IMR-90 (cell line): ENCODE data around the gene PLEKHA8. TPM values are rescaled to one million over a fixed set of nuclear protein-coding genes. Genes with fewer than 3 reads are reported as not detected.

Source experiments
- ATAC-seq: fragments of 200-7000 bp; cut with Tn5 transposase; 2 replicates; pipeline ENCODE4 v1.9.1; 2020; ENCODE audit warnings: low read depth, mild to moderate bottlenecking, moderate library complexity
- BruUV-seq: library from RNA; stranded (reverse); fragments of 400-500 nt; replicated peaks from 2 replicates; lab custom pipeline; 2021; lab: Mats Ljungman, UMichigan
- CTCF ChIA-PET: fragments of 300-600 bp; formaldehyde crosslinking; extraction: SDS; loops from one replicate; lab custom pipeline; 2021; ENCODE audit warnings: antibody characterized with exemption; lab: Yijun Ruan, JAX
- POLR2A ChIA-PET: fragments of 300-600 bp; sonication (Branson Sonifier 250); formaldehyde crosslinking; loops from one replicate; lab custom pipeline; 2022; ENCODE audit warnings: antibody characterized with exemption; ENCODE audit not compliant: unreplicated experiment; lab: Charles Lee
- DNase-seq: peaks from one replicate; pipeline ENCODE4 v3.0.0; 2013
- H2AFZ ChIP-seq: replicated peaks from 2 replicates; pipeline ENCODE3; 2013; ENCODE audit warnings: low read length, mild to moderate bottlenecking; ENCODE audit not compliant: poor library complexity
- H2AK5ac ChIP-seq: 2 replicates; pipeline ENCODE4 v1.6.1; 2013; ENCODE audit warnings: low read depth, low read length, inconsistent platforms
- H2AK9ac ChIP-seq: replicated peaks from 2 replicates; pipeline ENCODE3; 2013; ENCODE audit warnings: mild to moderate bottlenecking, low read depth, low read length, moderate library complexity; ENCODE audit not compliant: poor library complexity
- H2BK120ac ChIP-seq: 2 replicates; pipeline ENCODE4 v1.6.1; 2013; ENCODE audit warnings: low read depth, low read length, inconsistent platforms
- H2BK15ac ChIP-seq: 3 replicates; pipeline ENCODE4 v1.6.1; 2013; ENCODE audit warnings: low read depth, low read length, inconsistent platforms
- H2BK20ac ChIP-seq: 2 replicates; pipeline ENCODE4 v1.6.1; 2013; ENCODE audit warnings: low read depth, mild to moderate bottlenecking, inconsistent platforms, low read length, moderate library complexity
- H2BK5ac ChIP-seq: 2 replicates; pipeline ENCODE4 v1.6.1; 2013; ENCODE audit warnings: mild to moderate bottlenecking, low read depth, low read length, inconsistent platforms; ENCODE audit not compliant: poor library complexity, severe bottlenecking
- H3K14ac ChIP-seq: replicated peaks from 2 replicates; pipeline ENCODE4 v1.6.1; 2013; ENCODE audit warnings: low read depth, low read length, inconsistent platforms
- H3K18ac ChIP-seq: 2 replicates; pipeline ENCODE4 v1.6.1; 2013; ENCODE audit warnings: low read depth, low read length, control low read depth
- H3K23ac ChIP-seq: 2 replicates; pipeline ENCODE4 v1.6.1; 2013; ENCODE audit warnings: low read depth, low read length, inconsistent platforms
- H3K27ac ChIP-seq: 2 replicates; pipeline ENCODE4 v1.5.1; 2013; ENCODE audit warnings: mild to moderate bottlenecking, control low read depth, low read length; ENCODE audit not compliant: insufficient read depth
- H3K27me3 ChIP-seq: 2 replicates; pipeline ENCODE4 v1.6.1; 2013; ENCODE audit warnings: low read length; ENCODE audit not compliant: control insufficient read depth, insufficient read depth
- H3K36me3 ChIP-seq: 2 replicates; pipeline ENCODE4 v1.6.1; 2013; ENCODE audit warnings: low read length, mixed read lengths; ENCODE audit not compliant: control insufficient read depth, insufficient read depth
- H3K4ac ChIP-seq: 2 replicates; pipeline ENCODE4 v1.6.1; 2013; ENCODE audit warnings: low read depth, low read length, inconsistent platforms
- H3K4me1 ChIP-seq: 2 replicates; pipeline ENCODE4 v1.6.1; 2013; ENCODE audit warnings: low read length, mixed read lengths; ENCODE audit not compliant: control insufficient read depth, insufficient read depth
- H3K4me2 ChIP-seq: 2 replicates; pipeline ENCODE4 v1.6.1; 2013; ENCODE audit warnings: low read depth, mild to moderate bottlenecking, control low read depth, low read length, moderate library complexity
- H3K4me3 ChIP-seq: 2 replicates; pipeline ENCODE4 v1.5.1; 2013; ENCODE audit warnings: low read depth, mild to moderate bottlenecking, control low read depth, low read length, moderate library complexity; ENCODE audit not compliant: insufficient read depth
- H3K56ac ChIP-seq: 2 replicates; pipeline ENCODE4 v1.6.1; 2013; ENCODE audit warnings: low read length, inconsistent platforms; ENCODE audit not compliant: insufficient read depth; ENCODE audit errors: extremely low read depth
- H3K79me1 ChIP-seq, 2 experiments: 2 replicates each; pipeline ENCODE4 v1.6.1; 2013; ENCODE audit warnings: low read length in 2 of 2, inconsistent platforms in 1 of 2, low read depth in 1 of 2
- H3K9ac ChIP-seq: 2 replicates; pipeline ENCODE4 v1.6.1; 2013; ENCODE audit warnings: low read depth, low read length, control low read depth
- H3K9me1 ChIP-seq: 2 replicates; pipeline ENCODE4 v1.6.1; 2013; ENCODE audit warnings: low read length, inconsistent platforms; ENCODE audit not compliant: insufficient read depth
- H3K9me3 ChIP-seq: 2 replicates; pipeline ENCODE4 v1.6.1; 2013; ENCODE audit warnings: low read length; ENCODE audit not compliant: control insufficient read depth, insufficient read depth
- H4K20me1 ChIP-seq: 2 replicates; pipeline ENCODE4 v1.6.1; 2013; ENCODE audit warnings: low read length, inconsistent platforms; ENCODE audit not compliant: insufficient read depth
- H4K5ac ChIP-seq: 2 replicates; pipeline ENCODE4 v1.6.1; 2013; ENCODE audit warnings: mild to moderate bottlenecking, low read depth, low read length, control low read depth
- H4K8ac ChIP-seq, 2 experiments: 2 replicates each; pipeline ENCODE4 v1.6.1; 2013; ENCODE audit warnings: low read depth in 2 of 2, low read length in 2 of 2, control low read depth in 1 of 2, inconsistent platforms in 1 of 2
- H4K91ac ChIP-seq: 2 replicates; pipeline ENCODE4 v1.6.1; 2013; ENCODE audit warnings: low read depth, low read length, inconsistent platforms; ENCODE audit not compliant: insufficient read depth
- CEBPB ChIP-seq: IDR thresholded peaks from 2 replicates; pipeline ENCODE4 v1.6.1; 2012; ENCODE audit warnings: low read depth, low read length, improper control_type of control experiment
- CTCF ChIP-seq: conservative IDR thresholded peaks from 2 replicates; pipeline ENCODE4 v1.5.1; 2012; ENCODE audit warnings: mild to moderate bottlenecking, low read depth, low read length, improper control_type of control experiment
- MAFK ChIP-seq: IDR thresholded peaks from 2 replicates; pipeline ENCODE4 v1.6.1; 2012; ENCODE audit warnings: low read depth, low read length, improper control_type of control experiment
- MAZ ChIP-seq: IDR thresholded peaks from 2 replicates; pipeline ENCODE4 v1.6.1; 2012; ENCODE audit warnings: low read depth, mild to moderate bottlenecking, low read length, improper control_type of control experiment, moderate library complexity, borderline replicate concordance
- MXI1 ChIP-seq: IDR thresholded peaks from 2 replicates; pipeline ENCODE4 v1.6.1; 2012; ENCODE audit warnings: low read depth, mild to moderate bottlenecking, low read length, moderate library complexity, borderline replicate concordance
- NFE2L2 ChIP-seq: fragments of 150-350 bp; IDR thresholded peaks from 2 replicates; pipeline ENCODE4 v1.6.1; 2016; ENCODE audit warnings: low read depth, mild to moderate bottlenecking, low read length
- POLR2A ChIP-seq: IDR thresholded peaks from 2 replicates; pipeline ENCODE4 v1.6.1; 2012; ENCODE audit warnings: mild to moderate bottlenecking, low read depth, low read length
- RAD21 ChIP-seq: IDR thresholded peaks from 2 replicates; pipeline ENCODE4 v1.6.1; 2012; ENCODE audit warnings: low read length, improper control_type of control experiment
- WGBS, 2 experiments: methylation state at CpG; one replicate each; pipeline versions ENCODE4 v1.1.5 to v1.1.7; 2013; ENCODE audit warnings: missing lambda C conversion rate in 2 of 2; ENCODE audit not compliant: insufficient read length in 1 of 2; ENCODE audit errors: extremely low coverage in 2 of 2; 5-methylcytosine and 5-hydroxymethylcytosine counted together
- dilution Hi-C: fragments of 300-500 bp; cut with HindIII; formaldehyde crosslinking; loops from one replicate; pipeline ENCODE4 v1.14.3; 2018; ENCODE audit warnings: low sequenced_read_pairs; ENCODE audit not compliant: unreplicated experiment
- in situ Hi-C: fragments of 300-500 bp; cut with MboI; formaldehyde crosslinking; loops from 3 replicates; pipeline ENCODE4 v1.14.3; 2019; ENCODE audit warnings: low sequenced_read_pairs, inconsistent platforms, mixed read lengths
- intact Hi-C: fragments of 100-400 bp; cut with micrococcal nuclease; formaldehyde crosslinking; loops from 2 replicates; pipeline ENCODE4 v1.10.0; 2022
- polyA plus RNA-seq, 3 experiments: library from polyadenylated mRNA; depleted of rRNA; stranded (reverse); fragments of >200 nt; gene quantifications; 2 replicates each; pipeline ENCODE4 v1.2.3, GENCODE V29; 2012; ENCODE audit warnings: low replicate concordance in 1 of 3
- total RNA-seq: library from RNA; depleted of rRNA; stranded (reverse); fragments of >200 nt; gene quantifications from 2 replicates; pipeline ENCODE4 v1.2.3, GENCODE V29; 2012
- TF ChIP-seq, protein P1 (sequence below): fragments of 150-350 bp; IDR thresholded peaks from 2 replicates; pipeline ENCODE4 v1.6.1; 2016; ENCODE audit warnings: low read depth, mild to moderate bottlenecking, low read length, moderate library complexity, borderline replicate concordance

Gene PLEKHA8
- total and polyA plus RNA-seq, 2 of the 4 experiments (the other 2 are of a cell fraction), result 3.6 to 9.7 TPM

- no peak overlapping the region for H2BK15ac ChIP-seq
- H3K18ac ChIP-seq, result no peak overlapping the region
- H4K8ac ChIP-seq, result no peak overlapping the region
- H3K36me3 ChIP-seq, result no peaks in the 10 kb centered on the region
- no peak overlapping the region for H2BK20ac ChIP-seq
- no peak overlapping the region for H2AK5ac ChIP-seq
- ChIA-PET CTCF (no interaction called here), POLR2A (no interaction called here)
- no peak overlapping the region for H3K4ac ChIP-seq
- H2AK9ac ChIP-seq, result no peak overlapping the region
- H3K79me1 ChIP-seq, result no peaks in the 10 kb centered on the region
- H4K91ac ChIP-seq, result no peak overlapping the region
- no peak overlapping the region for H3K56ac ChIP-seq
- no peak overlapping the region for H3K9ac ChIP-seq
- no peak overlapping the region for H2AFZ ChIP-seq
- no peak for DNase-seq
- no peak overlapping the region for H2BK120ac ChIP-seq
- TF ChIP-seq RAD21, result no peak
- no peak for TF ChIP-seq MAZ
- TF ChIP-seq MAFK, result no peak
- TF ChIP-seq NFE2L2, result no peak
- TF ChIP-seq CTCF, result no peak
- TF ChIP-seq, protein P1, sequence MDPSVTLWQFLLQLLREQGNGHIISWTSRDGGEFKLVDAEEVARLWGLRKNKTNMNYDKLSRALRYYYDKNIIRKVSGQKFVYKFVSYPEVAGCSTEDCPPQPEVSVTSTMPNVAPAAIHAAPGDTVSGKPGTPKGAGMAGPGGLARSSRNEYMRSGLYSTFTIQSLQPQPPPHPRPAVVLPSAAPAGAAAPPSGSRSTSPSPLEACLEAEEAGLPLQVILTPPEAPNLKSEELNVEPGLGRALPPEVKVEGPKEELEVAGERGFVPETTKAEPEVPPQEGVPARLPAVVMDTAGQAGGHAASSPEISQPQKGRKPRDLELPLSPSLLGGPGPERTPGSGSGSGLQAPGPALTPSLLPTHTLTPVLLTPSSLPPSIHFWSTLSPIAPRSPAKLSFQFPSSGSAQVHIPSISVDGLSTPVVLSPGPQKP, result no peak
- no peak for TF ChIP-seq CEBPB
- TF ChIP-seq POLR2A, result no peak
- TF ChIP-seq MXI1, result no peak
- no peaks in the 10 kb centered on the region for H3K27me3 ChIP-seq
- peaks cover 6% of the 10 kb centered on the region; the same call in 1 of the 2 replicates for H3K9me1 ChIP-seq
- no peak overlapping the region for H3K4me2 ChIP-seq
- H3K9me3 ChIP-seq, result no peaks in the 10 kb centered on the region
- no peak overlapping the region for H3K27ac ChIP-seq
- no peak overlapping the region for H2BK5ac ChIP-seq
- dilution Hi-C loops, result no loop called here
- peaks cover 11% of the 10 kb centered on the region for H3K4me1 ChIP-seq
- ATAC-seq, result no peak
- no peak overlapping the region for H3K14ac ChIP-seq
- WGBS, 2 experiments, result no CpG with 5 or more reads among the region's 6 CpGs
- no peak overlapping the region for H3K23ac ChIP-seq
- in situ Hi-C loops, result loop anchor here (5.0 to 10.0 kb wide), 3 partner anchors 107 to 397 kb away; no protein-coding TSS in a partner anchor
- no peak overlapping the region for H3K4me3 ChIP-seq
- no TSS peak for BruUV-seq
- H4K5ac ChIP-seq, result no peak overlapping the region
- H4K20me1 ChIP-seq, result no peaks in the 10 kb centered on the region
- intact Hi-C loops, result no loop called here
Measured at GRCh38 chr7:30167901-30168300, 139.7 kb downstream of the PLEKHA8 start.
